ENCODE results near the gene KLRC4. TPM values are rescaled to one million over a fixed set of nuclear protein-coding genes. Genes with fewer than 3 reads are reported as not detected.
A peak's percentile ranks its signal among the peaks of the same experiment; 100 is the strongest.
"Not testable (repeated sequence)": the region's sequence is repeated elsewhere in the genome, so short reads cannot be mapped to it uniquely, and the experiment has no call there.

Gene KLRC4
- total RNA-seq, 1 donor from 2014 or later, result not detected

DNA sequence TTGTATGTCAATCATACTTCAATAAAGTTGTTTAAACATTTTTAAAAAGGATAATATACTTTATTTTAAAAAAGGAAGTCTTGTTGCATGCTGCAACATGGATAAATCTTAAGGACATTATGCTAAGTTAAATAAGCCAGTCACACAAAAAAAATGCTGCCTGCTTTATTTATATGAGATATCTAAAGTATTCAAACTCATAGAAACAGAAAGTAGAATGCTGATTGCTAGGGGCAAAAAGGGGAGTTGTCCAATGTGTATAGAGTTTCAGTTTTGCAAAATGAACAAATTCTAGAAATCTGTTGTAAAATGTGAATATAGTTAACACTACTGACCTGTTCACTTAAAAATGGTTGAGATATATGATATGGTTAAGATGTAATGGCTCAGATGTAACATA, 8.7 kb downstream of the KLRC4 start:
- DNase-seq (ENCODE audit: low spot score in 2 of 2), result no peak
- no peak for FAIRE-seq

DNA sequence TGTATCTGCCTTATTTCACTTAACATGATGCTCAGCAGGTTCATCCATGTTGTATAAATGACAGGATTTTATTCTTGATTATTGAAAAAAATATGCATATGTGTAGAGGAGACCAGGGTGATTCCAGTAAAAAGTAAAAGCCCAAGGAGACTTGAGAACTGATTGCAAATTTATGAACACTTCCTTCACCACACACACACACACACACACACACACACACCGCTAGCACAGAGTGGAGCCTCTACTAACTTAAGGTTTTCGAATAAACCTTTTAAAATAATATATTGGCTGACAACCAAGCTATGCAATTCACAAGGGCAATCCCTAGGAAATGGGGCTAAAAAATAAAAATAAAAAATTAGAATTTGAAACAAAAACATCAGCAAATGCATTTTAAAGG, 11.4 kb downstream of the KLRC4 start:
- no peak for FAIRE-seq

GRCh38 chr12:10397296-10397695, 12.3 kb downstream of the KLRC4 start:
- DNase-seq (ENCODE audit: low spot score in 2 of 2), result no peak
- no peak for FAIRE-seq

More for the DNA sequence above, 11.4 kb downstream of the KLRC4 start:
- DNase-seq (ENCODE audit: low spot score in 2 of 2), result no peak

DNA sequence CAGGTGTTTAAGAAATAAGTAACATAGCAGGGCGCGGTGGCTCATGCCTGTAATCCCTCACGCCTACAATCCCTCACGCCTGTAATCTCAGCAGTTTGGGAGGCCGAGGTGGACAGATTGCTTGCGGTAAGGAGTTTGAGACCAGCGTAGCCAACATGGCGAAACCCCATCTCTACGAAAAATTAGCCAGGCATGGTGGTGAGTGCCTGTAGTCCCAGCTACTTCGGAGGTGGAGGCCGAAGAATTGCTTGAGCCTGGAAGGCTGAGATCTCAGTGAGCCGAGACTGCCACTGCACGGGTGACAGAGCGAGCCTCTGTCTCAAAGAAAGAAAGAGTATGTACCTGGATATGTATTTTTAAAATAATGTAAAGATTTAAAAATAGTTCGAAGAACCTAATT, 13.4 kb downstream of the KLRC4 start:
- not testable (repeated sequence) for DNase-seq (ENCODE audit: low spot score in 2 of 2); FAIRE-seq

GRCh38 chr12:10395390-10395998, 14.1 kb downstream of the KLRC4 start:
- DNase-seq (ENCODE audit: low spot score in 2 of 2) (no peak), FAIRE-seq (no peak)

- FAIRE-seq; DNase-seq (ENCODE audit: low spot score in 2 of 2): not testable (repeated sequence)
Measured at GRCh38 chr12:10394531-10395152, 14.9 kb downstream of the KLRC4 start.

DNA sequence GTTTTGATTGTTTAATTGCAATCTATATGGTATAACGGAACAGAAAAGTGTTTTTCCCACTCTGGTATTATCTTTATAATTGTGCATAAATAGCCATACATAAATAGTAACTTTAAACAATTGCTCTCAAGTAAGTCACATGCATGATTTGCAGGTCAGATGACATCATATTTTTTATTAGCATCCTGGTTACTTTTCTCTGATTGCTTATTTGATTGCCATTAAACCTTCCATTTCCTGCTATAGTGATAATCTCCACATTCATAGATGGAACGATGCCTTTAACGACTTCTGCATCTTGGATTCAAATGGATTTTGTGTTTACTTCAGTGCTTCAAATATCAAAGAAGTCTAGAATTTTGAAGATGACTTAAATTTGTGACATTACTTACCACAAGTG, 16.3 kb downstream of the KLRC4 start:
- DNase-seq (ENCODE audit: low spot score in 2 of 2) (no peak), FAIRE-seq (no peak)

GRCh38 chr12:10392394-10392930, 17.1 kb downstream of the KLRC4 start:
- DNase-seq (ENCODE audit: low spot score in 2 of 2), result peak in 1 of 2 donors; percentile 7
- no peak for FAIRE-seq

DNA sequence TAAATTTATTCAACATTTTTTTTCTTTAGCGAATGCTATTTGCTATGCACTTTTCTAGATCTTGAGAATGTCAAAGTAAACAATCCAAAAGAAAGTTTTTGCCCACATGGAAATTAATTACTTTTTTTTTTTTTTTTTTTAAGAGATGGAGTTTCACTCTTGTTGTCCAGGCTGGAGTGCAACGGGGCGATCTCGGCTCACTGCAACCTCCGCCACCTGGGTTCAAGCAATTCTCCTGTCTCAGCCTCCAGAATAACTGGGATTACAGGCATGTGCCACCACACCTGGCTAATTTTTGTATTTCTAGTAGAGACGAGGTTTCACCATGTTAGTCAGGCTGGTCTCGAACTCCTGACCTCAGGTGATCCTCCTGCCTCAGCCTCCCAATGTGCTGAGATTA, 18.6 kb downstream of the KLRC4 start:
- DNase-seq (ENCODE audit: low spot score in 2 of 2); FAIRE-seq: not testable (repeated sequence)

DNA sequence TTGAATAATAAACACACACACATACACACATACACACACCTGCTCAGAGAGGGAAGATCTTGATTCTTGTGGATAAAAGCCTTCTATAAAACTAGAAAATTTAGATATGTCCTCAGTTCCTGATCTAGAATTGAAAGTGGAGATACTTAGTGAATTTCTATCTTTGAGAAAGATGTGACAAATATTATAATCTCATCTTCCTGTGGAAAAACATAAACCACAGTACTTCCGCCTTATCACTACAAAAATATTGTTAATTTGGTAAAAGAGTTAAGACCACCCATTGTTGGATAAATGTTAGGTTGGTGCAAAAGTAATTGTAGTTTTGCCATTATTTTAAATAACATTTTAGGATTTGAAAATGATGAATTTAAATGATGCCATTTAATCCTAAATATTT, 19.7 kb downstream of the KLRC4 start, which contains the start of gene KLRK1:
KLRK1 (minus strand) TSS at position 138 of the 400 bp plus-strand sequence. CDS start 1,231 bp downstream, outside the sequence.
- DNase-seq (ENCODE audit: low spot score in 2 of 2), result no peak
- peak; percentile 40 for FAIRE-seq

DNA sequence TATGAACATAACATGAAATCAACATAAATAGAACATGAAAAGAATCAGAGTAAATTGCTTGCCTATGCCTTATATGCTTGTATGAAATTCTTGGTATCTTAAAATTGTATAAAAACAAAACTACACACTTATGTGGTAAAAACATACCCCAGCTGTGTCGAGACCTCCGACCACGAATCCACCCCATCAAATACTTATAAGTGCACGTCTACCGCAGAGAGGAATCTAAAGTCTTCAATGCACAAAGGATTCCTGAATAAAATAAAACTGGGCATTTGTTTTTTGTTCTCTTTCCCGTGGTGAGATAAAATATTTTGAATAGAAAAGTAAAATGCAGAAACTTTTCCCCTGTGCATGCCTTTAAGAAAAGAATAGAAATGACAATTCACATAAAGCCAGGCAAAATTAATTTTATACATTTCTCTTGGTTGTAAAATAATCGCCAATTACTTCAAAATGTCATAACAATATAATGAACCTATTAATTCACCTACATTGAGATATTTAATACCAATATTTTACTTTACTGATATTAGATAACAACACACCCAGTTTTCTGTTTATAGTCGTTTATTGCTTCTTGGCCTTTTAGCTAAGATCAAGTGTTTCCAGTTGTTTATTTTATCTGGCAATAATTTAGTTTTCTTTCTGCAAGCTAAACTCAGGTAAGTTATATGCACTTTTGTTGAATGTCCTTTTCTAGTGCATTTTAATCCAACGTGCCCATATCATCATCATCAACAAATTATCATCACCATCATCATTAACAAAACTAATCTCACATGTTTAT, 20.7 kb downstream of the KLRC4 start:
- FAIRE-seq, result peak; percentile 45
- no peak for DNase-seq (ENCODE audit: low spot score in 2 of 2)

DNA sequence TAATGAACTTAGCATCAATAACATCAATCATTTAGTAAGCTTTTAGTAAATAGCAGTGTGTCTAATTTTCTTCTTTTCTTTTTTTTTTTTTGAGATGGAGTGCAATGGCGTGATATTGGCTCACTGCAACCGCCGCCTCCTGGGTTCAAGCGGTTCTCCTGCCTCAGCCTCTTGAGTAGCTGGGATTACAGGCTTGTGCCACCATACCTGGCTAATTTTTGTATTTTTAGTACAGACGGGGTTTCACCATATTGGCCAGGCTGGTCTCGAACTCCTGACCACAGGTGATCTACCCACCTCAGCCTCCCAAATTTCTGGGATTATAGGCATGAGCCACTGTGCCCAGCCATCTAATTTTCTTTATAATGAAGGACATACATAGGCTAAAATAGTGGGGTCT, 22.1 kb downstream of the KLRC4 start:
- FAIRE-seq; DNase-seq (ENCODE audit: low spot score in 2 of 2): not testable (repeated sequence)

- DNase-seq (ENCODE audit: low spot score in 2 of 2), result no peak
- FAIRE-seq, result no peak
Measured at GRCh38 chr12:10386857-10387256, 22.7 kb downstream of the KLRC4 start.

DNA sequence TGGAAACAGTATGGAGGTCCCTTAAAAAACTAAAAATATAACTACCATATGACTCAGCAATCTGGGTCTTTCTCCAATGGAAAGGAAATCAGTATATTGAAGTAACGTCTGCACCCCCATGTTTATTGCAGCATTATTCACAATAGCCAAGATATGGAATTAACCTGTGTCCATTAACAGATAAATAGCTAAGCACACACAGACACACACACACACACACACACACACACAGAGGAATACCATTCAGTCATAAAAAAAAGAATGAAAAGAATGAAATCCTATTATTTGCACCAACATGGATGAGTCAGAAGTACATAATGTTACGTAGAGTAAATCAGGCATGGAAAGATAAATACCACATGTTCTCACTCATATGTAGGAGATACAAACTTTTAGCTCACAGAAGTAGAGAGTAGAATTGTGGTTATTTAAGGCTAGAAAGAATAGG, 24.4 kb downstream of the KLRC4 start:
- DNase-seq (ENCODE audit: low spot score in 2 of 2) (no peak), FAIRE-seq (no peak)

DNA sequence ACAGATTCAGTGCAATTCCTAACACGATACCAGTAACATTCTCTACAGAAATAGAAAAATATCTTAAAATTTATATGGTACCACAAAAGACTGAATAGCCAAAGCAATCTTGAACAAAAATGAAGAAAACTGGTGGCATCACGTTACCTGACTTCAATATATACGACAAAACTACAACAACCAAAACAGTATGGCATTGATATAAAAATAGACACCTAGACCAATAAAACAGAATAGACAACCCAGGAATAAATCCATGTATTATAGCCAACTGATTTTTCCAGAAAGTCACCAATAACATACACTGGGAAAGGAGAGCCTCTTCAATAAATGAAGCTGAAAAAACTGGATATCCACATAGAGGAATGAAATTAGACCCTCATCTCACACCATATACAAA, 25.4 kb downstream of the KLRC4 start:
- FAIRE-seq, result no peak
- DNase-seq (ENCODE audit: low spot score in 2 of 2), result no peak

GRCh38 chr12:10381928-10382628, 27.5 kb downstream of the KLRC4 start:
- DNase-seq (ENCODE audit: low spot score in 2 of 2), result no peak
- FAIRE-seq, result no peak

DNA sequence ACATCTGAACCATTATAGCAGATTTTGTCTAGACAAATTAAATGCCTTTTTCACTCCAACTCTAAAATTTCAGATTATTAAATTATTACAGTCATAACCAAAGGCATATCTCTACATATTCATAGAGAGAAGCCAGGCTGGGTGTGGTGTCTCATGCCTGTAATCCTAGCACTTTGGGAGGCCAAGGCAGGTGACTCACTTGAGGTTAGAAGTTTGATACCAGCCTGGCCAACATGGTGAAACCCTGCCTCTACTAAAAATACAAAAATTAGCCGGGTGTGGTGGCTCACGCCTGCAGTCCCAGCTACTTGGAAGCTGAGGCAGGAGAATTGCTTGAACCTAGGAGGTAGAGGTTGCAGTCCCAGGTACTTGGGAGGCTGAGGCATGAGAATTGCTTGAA, 30.8 kb downstream of the KLRC4 start:
- not testable (repeated sequence) for DNase-seq (ENCODE audit: low spot score in 2 of 2); FAIRE-seq

GRCh38 chr12:10374624-10375018, 34.9 kb downstream of the KLRC4 start:
- no peak for DNase-seq (ENCODE audit: low spot score in 2 of 2)
- no peak for FAIRE-seq

- FAIRE-seq (no peak), DNase-seq (ENCODE audit: low spot score in 2 of 2) (no peak)
Measured at GRCh38 chr12:10372559-10372958, 37.0 kb downstream of the KLRC4 start.

DNA sequence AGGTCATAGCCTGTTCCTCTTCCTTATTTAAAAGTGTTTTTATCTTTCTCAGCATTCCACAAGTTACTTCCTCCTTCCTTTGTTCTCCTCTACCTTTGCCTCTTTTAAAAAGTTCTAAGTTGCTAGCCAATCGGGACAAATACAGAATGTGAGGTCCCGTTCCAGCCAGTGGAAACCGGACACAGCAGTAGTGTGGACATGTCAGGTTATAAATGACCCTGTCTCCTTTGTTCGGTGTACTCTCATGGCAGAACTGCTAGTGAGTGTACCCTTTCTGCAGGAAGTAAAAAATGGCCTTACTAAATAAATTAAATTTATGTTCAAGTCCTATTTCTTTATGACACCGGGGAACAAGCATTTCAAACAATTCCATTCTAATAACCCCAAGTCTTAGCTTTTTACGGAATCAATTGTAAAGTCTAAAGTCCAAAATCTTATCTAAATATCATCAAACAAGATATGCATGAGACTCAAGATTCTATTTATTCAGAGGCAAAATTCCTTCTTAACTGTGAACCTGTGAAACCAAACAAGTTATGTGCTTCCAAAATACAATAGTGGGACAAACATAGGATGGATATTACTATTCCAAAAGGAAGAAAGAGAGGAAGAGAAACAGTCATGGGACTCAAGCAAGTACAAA, 37.5 kb downstream of the KLRC4 start:
- not testable (repeated sequence) for DNase-seq (ENCODE audit: low spot score in 2 of 2); FAIRE-seq
